ENCODE data around the gene MIER2.

DNA sequence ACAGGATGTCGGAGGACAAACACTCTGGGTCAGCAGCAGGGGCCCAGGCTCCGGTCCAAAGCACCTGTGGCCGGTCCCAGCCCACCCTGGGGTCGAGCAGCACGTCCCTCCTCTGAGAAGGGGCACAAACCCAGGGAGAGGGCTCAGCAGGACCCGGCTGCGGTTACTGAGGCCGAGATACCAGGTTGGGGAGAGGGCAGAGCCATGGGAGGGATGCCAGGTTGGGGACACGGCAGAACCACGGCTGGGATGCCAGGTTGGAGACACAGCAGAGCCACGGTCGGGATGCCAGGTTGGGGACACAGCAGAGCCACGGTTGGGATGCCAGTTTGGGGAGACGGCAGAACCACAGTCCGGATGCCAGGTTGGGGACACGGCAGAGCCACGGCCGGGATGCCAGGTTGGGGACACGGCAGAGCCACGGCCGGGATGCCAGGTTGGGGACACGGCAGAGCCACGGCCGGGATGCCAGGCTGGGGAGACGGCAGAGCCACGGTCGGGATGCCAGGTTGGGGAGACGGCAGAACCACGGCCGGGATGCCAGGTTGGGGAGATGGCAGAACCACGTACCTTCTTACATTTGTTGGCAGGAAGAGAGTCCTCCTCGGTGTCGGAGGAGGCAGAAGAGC is 18.5 kb downstream of the MIER2 start:
- TF ChIP-seq POLR2A (IDR thresholded peaks at IDR 0.05): no peak
- TF ChIP-seq CTCF (IDR thresholded peaks at IDR 0.05): no peak

All from body of pancreas (tissue), 4 donors.